AG10803 (cell line): Measurements from ENCODE around the gene PLCB1.

Source experiments
- DNase-seq: peaks from one replicate; pipeline ENCODE4 v3.0.0; 2010; ENCODE audit warnings: low read depth
- H3K4me3 ChIP-seq: 2 replicates; pipeline ENCODE4 v1.5.1; 2011; ENCODE audit warnings: mild to moderate bottlenecking, low read length, control low read depth
- CTCF ChIP-seq: conservative IDR thresholded peaks from 2 replicates; pipeline ENCODE4 v1.5.1; 2011; ENCODE audit warnings: mild to moderate bottlenecking, low read length, control low read depth, inconsistent platforms

The PLCB1 gene

GRCh38 chr20:8131598-8132483, at the start of gene PLCB1:
PLCB1 (plus strand) TSS chr20:8132266; CDS start chr20:8132652, 386 bp downstream.
- TF ChIP-seq CTCF = peak; percentile 83
- peak; percentile 76 for DNase-seq
- peak within 1 kb of the TSS; percentile 66 for H3K4me3 ChIP-seq

DNA sequence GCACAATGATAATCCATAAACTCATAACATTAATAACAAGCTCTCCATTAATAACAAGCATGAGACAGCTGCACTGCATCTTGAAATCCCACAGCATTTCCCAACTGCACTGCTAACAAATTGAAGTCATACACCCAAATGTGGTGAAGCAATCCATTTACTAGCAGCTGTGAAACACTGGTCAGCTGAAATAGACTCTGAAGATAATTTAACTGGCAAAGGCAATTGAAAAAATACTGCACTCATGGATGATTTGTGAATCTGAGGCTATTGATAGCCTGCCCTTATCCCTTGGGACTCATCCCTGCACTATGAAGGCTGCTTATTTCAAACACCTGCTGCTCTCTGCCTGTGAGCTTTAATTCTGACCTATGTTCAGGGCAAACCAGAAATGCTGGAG, 49.1 kb upstream of the PLCB1 start:
- DNase-seq = peak; percentile 77
- H3K4me3 ChIP-seq = no peak overlapping the region
- no peak for TF ChIP-seq CTCF

GRCh38 chr20:8089668-8090067, 42.4 kb upstream of the PLCB1 start:
- no peak for DNase-seq
- H3K4me3 ChIP-seq = no peak overlapping the region
- no peak for TF ChIP-seq CTCF

GRCh38 chr20:8094415-8094818, 37.6 kb upstream of the PLCB1 start:
- no peak overlapping the region for H3K4me3 ChIP-seq
- peak; percentile 67 for DNase-seq
- TF ChIP-seq CTCF = no peak

DNA sequence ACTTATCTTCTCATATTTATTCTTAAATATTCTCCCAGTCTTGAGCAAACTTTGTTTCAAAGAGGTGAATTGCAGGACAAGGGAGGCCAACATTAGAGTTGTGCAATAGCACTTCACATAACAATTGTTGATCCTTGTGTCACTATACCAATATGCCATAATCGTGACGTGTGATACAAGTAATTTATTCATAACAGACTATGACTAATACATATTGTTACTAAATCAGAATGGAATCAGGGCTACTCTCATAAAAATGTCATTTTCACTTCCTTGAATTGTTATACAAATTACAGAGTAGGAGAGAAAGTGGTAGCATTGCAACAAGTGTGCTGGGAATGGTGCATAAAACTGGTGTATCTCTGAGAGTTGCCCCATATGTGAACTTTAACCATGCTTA, 37.2 kb upstream of the PLCB1 start:
- peak; percentile 81 for DNase-seq
- H3K4me3 ChIP-seq = no peak overlapping the region
- no peak for TF ChIP-seq CTCF

GRCh38 chr20:8095648-8096572, 36.2 kb upstream of the PLCB1 start:
- no peak overlapping the region for H3K4me3 ChIP-seq
- DNase-seq = peak; percentile 38
- TF ChIP-seq CTCF = no peak
